ENCODE measurements around the gene SAMD3.
"Not testable (repeated sequence)": the region's sequence is repeated elsewhere in the genome, so short reads cannot be mapped to it uniquely, and the experiment has no call there.

Gene SAMD3

GRCh38 chr6:130207979-130208649 lies 14.6 kb downstream of the SAMD3 start:
- Histone ChIP-seq H3K4me3 (ENCODE audit: low read depth in 1 of 2, low read length in 2 of 2) (no peak overlapping the region), H3K9me3 (ENCODE audit: control insufficient read depth in 1 of 2, low read length in 2 of 2) (no peaks in the 10 kb centered on the region), H3K27ac (ENCODE audit: low read length) (no peak overlapping the region), H3K36me3 (ENCODE audit: control insufficient read depth in 1 of 2, insufficient read depth in 2 of 2, low read length in 2 of 2) (no peaks in the 10 kb centered on the region), H3K4me1 (ENCODE audit: control insufficient read depth in 1 of 2, insufficient read depth in 2 of 2, low read length in 2 of 2) (no peaks in the 10 kb centered on the region), H3K27me3 (ENCODE audit: low read depth, low read length) (no peaks in the 10 kb centered on the region)

DNA sequence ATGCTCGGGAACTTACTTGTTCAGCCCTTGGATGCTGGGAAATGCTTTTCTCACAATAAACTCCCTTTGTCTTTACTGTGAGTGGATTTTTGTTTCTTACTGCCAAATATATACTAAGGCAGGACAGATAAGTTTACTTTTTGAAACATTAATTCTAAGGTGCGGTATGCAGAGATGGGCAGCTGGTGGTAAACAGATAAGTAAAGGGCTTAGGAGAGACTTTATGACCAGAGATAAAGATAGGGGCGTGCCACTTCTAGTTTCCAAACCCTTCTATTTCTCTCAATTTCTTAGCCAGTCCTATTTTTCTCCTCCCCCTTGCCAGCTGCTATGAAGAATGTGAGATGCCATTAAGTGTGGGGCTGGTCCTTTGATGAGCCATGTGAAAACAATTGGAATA lies 16.3 kb downstream of the SAMD3 start:
- Histone ChIP-seq H3K27ac (ENCODE audit: low read length) (no peak overlapping the region), H3K4me3 (ENCODE audit: low read depth in 1 of 2, low read length in 2 of 2) (no peak overlapping the region), H3K4me1 (ENCODE audit: control insufficient read depth in 1 of 2, insufficient read depth in 2 of 2, low read length in 2 of 2) (no peaks in the 10 kb centered on the region), H3K36me3 (ENCODE audit: control insufficient read depth in 1 of 2, insufficient read depth in 2 of 2, low read length in 2 of 2) (no peaks in the 10 kb centered on the region), H3K9me3 (ENCODE audit: control insufficient read depth in 1 of 2, low read length in 2 of 2) (no peaks in the 10 kb centered on the region), H3K27me3 (ENCODE audit: low read depth, low read length) (no peaks in the 10 kb centered on the region)

GRCh38 chr6:130204322-130204721 lies 18.4 kb downstream of the SAMD3 start:
- Histone ChIP-seq H3K4me3 (ENCODE audit: low read depth in 1 of 2, low read length in 2 of 2) (no peak overlapping the region), H3K27me3 (ENCODE audit: low read depth, low read length) (no peaks in the 10 kb centered on the region), H3K36me3 (ENCODE audit: control insufficient read depth in 1 of 2, insufficient read depth in 2 of 2, low read length in 2 of 2) (no peaks in the 10 kb centered on the region), H3K4me1 (ENCODE audit: control insufficient read depth in 1 of 2, insufficient read depth in 2 of 2, low read length in 2 of 2) (no peaks in the 10 kb centered on the region), H3K9me3 (ENCODE audit: control insufficient read depth in 1 of 2, low read length in 2 of 2) (no peaks in the 10 kb centered on the region), H3K27ac (ENCODE audit: low read length) (no peak overlapping the region)

DNA sequence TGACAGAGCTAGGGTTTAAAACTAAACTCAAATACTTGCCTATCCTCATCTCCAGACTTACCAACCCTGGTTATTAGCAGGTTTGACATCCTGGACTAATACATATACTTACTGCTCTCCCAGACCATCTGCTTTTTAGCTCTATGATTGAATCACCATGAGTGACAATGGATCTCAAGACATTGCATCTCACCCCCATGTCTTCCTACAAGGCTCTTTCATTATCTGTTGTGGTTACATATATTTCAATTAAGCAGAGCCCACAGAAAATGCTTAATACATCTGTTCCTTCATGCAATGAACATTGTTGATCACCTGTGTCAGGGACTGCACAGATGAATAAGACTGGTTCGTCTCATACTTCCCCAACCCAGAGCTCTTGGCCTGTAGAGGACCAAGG lies 19.4 kb downstream of the SAMD3 start:
- no peak overlapping the region for H3K4me3 ChIP-seq (ENCODE audit: low read depth in 1 of 2, low read length in 2 of 2)
- no peak overlapping the region for H3K27ac ChIP-seq (ENCODE audit: low read length)
- H3K4me1 ChIP-seq (ENCODE audit: control insufficient read depth in 1 of 2, insufficient read depth in 2 of 2, low read length in 2 of 2): no peaks in the 10 kb centered on the region
- H3K27me3 ChIP-seq (ENCODE audit: low read depth, low read length): no peaks in the 10 kb centered on the region
- no peaks in the 10 kb centered on the region for H3K36me3 ChIP-seq (ENCODE audit: control insufficient read depth in 1 of 2, insufficient read depth in 2 of 2, low read length in 2 of 2)
- no peaks in the 10 kb centered on the region for H3K9me3 ChIP-seq (ENCODE audit: control insufficient read depth in 1 of 2, low read length in 2 of 2)

DNA sequence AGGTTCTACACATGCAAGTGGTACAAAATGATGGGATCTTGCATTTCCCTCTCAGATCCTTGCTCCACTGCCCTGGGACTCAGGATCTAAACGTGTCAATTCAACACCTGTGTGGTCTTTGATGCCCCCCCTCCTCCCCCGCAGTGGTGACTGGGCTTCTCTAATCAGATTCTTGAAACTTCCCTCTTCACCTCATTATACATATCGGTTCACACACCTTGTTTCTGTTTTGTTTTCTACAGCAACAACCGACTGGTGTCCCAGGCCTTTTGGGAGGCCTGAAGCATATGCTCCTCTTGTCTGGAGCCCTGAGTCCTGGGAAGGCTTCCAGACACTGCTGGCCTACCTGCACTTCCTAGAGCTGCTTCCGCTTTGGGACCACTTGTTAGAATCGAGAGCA lies 20.0 kb downstream of the SAMD3 start:
- H3K4me1 ChIP-seq (ENCODE audit: control insufficient read depth in 1 of 2, insufficient read depth in 2 of 2, low read length in 2 of 2): no peaks in the 10 kb centered on the region
- H3K27ac ChIP-seq (ENCODE audit: low read length): no peak overlapping the region
- H3K4me3 ChIP-seq (ENCODE audit: low read depth in 1 of 2, low read length in 2 of 2): no peak overlapping the region
- H3K27me3 ChIP-seq (ENCODE audit: low read depth, low read length): no peaks in the 10 kb centered on the region
- no peaks in the 10 kb centered on the region for H3K9me3 ChIP-seq (ENCODE audit: control insufficient read depth in 1 of 2, low read length in 2 of 2)
- H3K36me3 ChIP-seq (ENCODE audit: control insufficient read depth in 1 of 2, insufficient read depth in 2 of 2, low read length in 2 of 2): no peaks in the 10 kb centered on the region

GRCh38 chr6:130200020-130200419 lies 22.7 kb downstream of the SAMD3 start:
- no peak overlapping the region for H3K27ac ChIP-seq (ENCODE audit: low read length)
- H3K4me3 ChIP-seq (ENCODE audit: low read depth in 1 of 2, low read length in 2 of 2): no peak overlapping the region
- H3K9me3 ChIP-seq (ENCODE audit: control insufficient read depth in 1 of 2, low read length in 2 of 2): no peaks in the 10 kb centered on the region
- H3K36me3 ChIP-seq (ENCODE audit: control insufficient read depth in 1 of 2, insufficient read depth in 2 of 2, low read length in 2 of 2): no peaks in the 10 kb centered on the region
- no peaks in the 10 kb centered on the region for H3K4me1 ChIP-seq (ENCODE audit: control insufficient read depth in 1 of 2, insufficient read depth in 2 of 2, low read length in 2 of 2)
- no peaks in the 10 kb centered on the region for H3K27me3 ChIP-seq (ENCODE audit: low read depth, low read length)

GRCh38 chr6:130198483-130199035 lies 24.2 kb downstream of the SAMD3 start:
- H3K9me3 ChIP-seq (ENCODE audit: control insufficient read depth in 1 of 2, low read length in 2 of 2): no peaks in the 10 kb centered on the region
- no peaks in the 10 kb centered on the region for H3K4me1 ChIP-seq (ENCODE audit: control insufficient read depth in 1 of 2, insufficient read depth in 2 of 2, low read length in 2 of 2)

DNA sequence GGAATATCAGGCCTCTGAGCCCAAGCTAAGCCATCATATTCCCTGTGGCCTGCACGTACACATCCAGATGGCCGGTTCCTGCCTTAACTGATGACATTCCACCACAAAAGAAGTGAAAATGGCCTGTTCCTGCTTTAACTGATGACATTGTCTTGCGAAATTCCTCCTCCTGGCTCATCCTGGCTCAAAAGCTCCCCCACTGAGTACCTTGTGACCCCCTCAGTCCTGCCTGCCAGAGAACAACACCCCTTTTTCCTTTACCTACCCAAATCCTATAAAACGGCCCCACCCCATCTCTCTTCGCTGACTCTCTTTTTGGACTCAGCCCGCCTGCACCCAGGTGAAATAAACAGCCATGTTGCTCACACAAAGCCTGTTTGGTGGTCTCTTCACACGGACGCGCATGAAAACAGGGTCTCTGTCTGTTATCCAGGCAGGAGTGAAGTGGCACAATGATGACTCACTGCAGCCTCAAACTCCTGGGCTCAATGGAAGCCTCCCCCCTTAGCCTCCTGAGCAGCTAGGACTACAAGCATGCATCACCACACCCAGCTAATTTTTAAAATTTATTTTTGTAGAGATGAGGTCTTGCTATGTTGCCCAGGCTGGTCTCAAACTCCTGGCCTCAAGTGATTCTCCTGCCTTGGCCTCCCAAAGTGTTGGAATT lies 24.8 kb downstream of the SAMD3 start:
- not testable (repeated sequence) for H3K4me3 ChIP-seq (ENCODE audit: low read depth in 1 of 2, low read length in 2 of 2); H3K27me3 ChIP-seq (ENCODE audit: low read depth, low read length); H3K4me1 ChIP-seq (ENCODE audit: control insufficient read depth in 1 of 2, insufficient read depth in 2 of 2, low read length in 2 of 2); H3K27ac ChIP-seq (ENCODE audit: low read length); H3K36me3 ChIP-seq (ENCODE audit: control insufficient read depth in 1 of 2, insufficient read depth in 2 of 2, low read length in 2 of 2); H3K9me3 ChIP-seq (ENCODE audit: control insufficient read depth in 1 of 2, low read length in 2 of 2)

More at GRCh38 chr6:130198483-130199035, 24.2 kb downstream of the SAMD3 start:
- H3K27ac ChIP-seq (ENCODE audit: low read length): no peak overlapping the region
- H3K36me3 ChIP-seq (ENCODE audit: control insufficient read depth in 1 of 2, insufficient read depth in 2 of 2, low read length in 2 of 2): no peaks in the 10 kb centered on the region
- H3K27me3 ChIP-seq (ENCODE audit: low read depth, low read length): no peaks in the 10 kb centered on the region
- no peak overlapping the region for H3K4me3 ChIP-seq (ENCODE audit: low read depth in 1 of 2, low read length in 2 of 2)

DNA sequence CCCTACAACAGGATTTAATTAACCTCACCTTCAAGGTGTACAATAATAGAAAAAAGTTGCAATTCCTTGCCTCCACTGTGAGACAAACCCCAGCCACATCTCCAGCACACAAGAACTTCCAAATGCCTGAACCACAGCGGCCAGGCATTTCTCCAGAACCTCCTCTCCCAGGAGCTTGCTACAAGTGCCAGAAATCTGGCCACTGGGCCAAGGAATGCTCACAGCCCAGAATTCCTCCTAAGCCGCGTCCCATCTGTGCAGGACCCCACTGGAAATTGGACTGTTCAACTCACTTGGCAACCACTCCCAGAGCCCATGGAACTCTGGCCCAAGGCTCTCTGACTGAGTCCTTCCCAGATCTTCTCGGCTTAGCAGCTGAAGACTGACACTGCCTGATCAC lies 28.3 kb downstream of the SAMD3 start:
- not testable (repeated sequence) for H3K36me3 ChIP-seq (ENCODE audit: control insufficient read depth in 1 of 2, insufficient read depth in 2 of 2, low read length in 2 of 2); H3K9me3 ChIP-seq (ENCODE audit: control insufficient read depth in 1 of 2, low read length in 2 of 2); H3K27ac ChIP-seq (ENCODE audit: low read length); H3K27me3 ChIP-seq (ENCODE audit: low read depth, low read length); H3K4me3 ChIP-seq (ENCODE audit: low read depth in 1 of 2, low read length in 2 of 2); H3K4me1 ChIP-seq (ENCODE audit: control insufficient read depth in 1 of 2, insufficient read depth in 2 of 2, low read length in 2 of 2)

- Histone ChIP-seq H3K27ac (ENCODE audit: low read length) (no peak overlapping the region), H3K4me1 (ENCODE audit: control insufficient read depth in 1 of 2, insufficient read depth in 2 of 2, low read length in 2 of 2) (no peaks in the 10 kb centered on the region), H3K27me3 (ENCODE audit: low read depth, low read length) (no peaks in the 10 kb centered on the region), H3K9me3 (ENCODE audit: control insufficient read depth in 1 of 2, low read length in 2 of 2) (no peaks in the 10 kb centered on the region), H3K4me3 (ENCODE audit: low read depth in 1 of 2, low read length in 2 of 2) (no peak overlapping the region), H3K36me3 (ENCODE audit: control insufficient read depth in 1 of 2, insufficient read depth in 2 of 2, low read length in 2 of 2) (no peaks in the 10 kb centered on the region)
These were observed 31.8 kb downstream of the SAMD3 start for GRCh38 chr6:130190701-130191690.

Measured in muscle layer of duodenum (tissue), 2 donors.